ENCODE measurements around the gene SCAANT1.

SCAANT1 gene

DNA sequence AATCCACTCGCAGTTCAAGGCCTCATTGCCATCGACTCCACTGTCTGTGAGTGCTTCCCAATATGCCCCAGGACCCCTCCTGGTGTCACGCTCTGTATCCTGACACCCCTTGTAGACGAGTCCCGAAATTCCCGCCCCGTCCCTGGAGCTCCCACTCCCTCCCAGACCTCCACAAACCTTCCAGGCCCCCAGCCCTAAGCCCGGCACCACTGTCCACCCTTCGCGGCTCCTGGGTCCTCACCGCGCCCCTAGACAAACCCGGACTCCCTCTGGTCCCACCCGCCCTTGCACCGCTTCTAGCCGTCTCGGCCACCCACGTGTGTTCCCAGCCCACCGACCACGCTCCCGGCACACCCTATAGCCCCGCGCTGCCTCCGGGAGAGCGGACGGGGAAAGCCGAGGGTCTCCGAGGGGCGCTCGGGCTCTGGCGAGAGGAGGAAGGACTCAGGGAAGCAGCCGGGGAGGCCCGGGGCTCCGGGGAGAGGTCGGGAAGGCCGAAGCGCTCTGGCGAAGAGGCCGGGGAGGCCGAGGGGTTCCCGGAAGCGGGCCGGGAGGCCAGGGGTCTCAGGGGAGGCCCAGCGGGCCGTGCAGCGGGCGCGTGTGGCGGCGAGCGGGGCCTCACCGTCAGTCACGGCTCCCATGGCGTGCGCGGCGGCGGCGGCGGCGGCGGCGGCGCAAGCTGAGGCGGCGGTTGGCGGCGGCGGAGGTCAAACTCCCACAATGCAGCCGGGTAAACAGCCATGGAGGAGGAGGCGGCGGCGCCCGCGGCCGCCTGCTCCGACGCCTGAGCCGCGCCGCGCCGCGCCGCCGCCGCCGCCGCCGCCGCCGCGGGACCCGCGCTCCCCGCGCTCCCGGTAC is 48.8 kb downstream of the SCAANT1 start, which contains the start of the genes ATXN7 and THOC7:
TSS of gene ATXN7 (plus strand) at position 718 of the 858 bp plus-strand sequence. CDS start 48,732 bp downstream, outside the sequence.
TSS of gene THOC7 (minus strand) at position 656 of the 858 bp plus-strand sequence. CDS start at position 641, 15 bp downstream.
- peak; percentile 77 for DNase-seq (ENCODE audit: low spot score)

DNA sequence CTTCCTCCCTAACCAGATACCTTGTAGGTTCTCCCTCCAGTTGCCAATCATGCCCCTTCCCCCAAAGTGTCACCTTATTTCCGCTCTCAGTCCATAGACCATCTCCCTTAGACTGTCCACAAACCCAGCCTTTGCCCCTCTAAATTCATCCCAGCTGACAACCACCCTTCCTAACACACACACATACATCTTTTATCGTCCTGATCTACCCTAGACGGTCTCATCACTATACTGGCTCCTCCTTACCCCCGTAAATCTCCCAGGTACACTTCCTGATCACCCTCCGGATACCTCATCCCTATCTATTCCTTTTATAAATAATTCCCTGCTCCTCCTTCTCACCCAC is 49.4 kb downstream of the SCAANT1 start:
- no peak for DNase-seq (ENCODE audit: low spot score)

Measured in HuH-7.5 (cell line).